Pancreas (tissue), 10 donors: ENCODE measurements around the gene TIMP3. TPM values are rescaled to one million over a fixed set of nuclear protein-coding genes. Genes with fewer than 3 reads are reported as not detected.

Experiments used
- ATAC-seq, 4 donors: fragments of 200-7000 bp; cut with Tn5 transposase; one replicate each; pipeline versions ENCODE4 v1.8.0 to v1.9.1; 2020; ENCODE audit warnings: mild to moderate bottlenecking in 4 of 4, moderate library complexity in 4 of 4
- DNase-seq, 6 donors: peaks; one replicate each; pipeline ENCODE4 v3.0.0-alpha.2; 2020
- FAIRE-seq: peaks from 2 replicates; lab custom pipeline; 2012; peaks lifted over from hg19 to GRCh38; lab: Jason Lieb, UNC
- H3K27ac ChIP-seq, 4 donors: fragments of 200-600 bp; sonication (generic); 1 replicate in 3 of 4; 2 replicates in 1 of 4; pipeline versions ENCODE4 v1.5.0 to v1.8.0; 2020
- H3K27me3 ChIP-seq, 4 donors: fragments of 200-600 bp; one replicate each; pipeline ENCODE4 v1.8.0; 2021
- H3K36me3 ChIP-seq, 3 donors: fragments of 200-600 bp; sonication (generic) in 1 of 3; one replicate each; pipeline versions ENCODE4 v1.5.0 to v1.8.0; 2020 to 2021
- H3K4me1 ChIP-seq, 3 donors: fragments of 200-600 bp; one replicate each; pipeline ENCODE4 v1.8.0; 2021
- H3K4me3 ChIP-seq, 4 donors: fragments of 200-600 bp; sonication (generic) in 2 of 4; one replicate each; pipeline versions ENCODE4 v1.5.0 to v1.8.0; 2020 to 2021
- H3K9me3 ChIP-seq, 4 donors: fragments of 200-600 bp; one replicate each; pipeline ENCODE4 v1.8.0; 2021
- WGBS, 2 donors: extraction: QIAGEN DNeasy Blood & Tissue Kit; methylation state at CpG; one replicate each; pipeline ENCODE4 v1.1.7; 2013; 5-methylcytosine and 5-hydroxymethylcytosine counted together
- intact Hi-C, 3 donors: fragments of 100-400 bp; cut with DNase I; formaldehyde crosslinking; loops; one replicate each; pipeline versions ENCODE4 v1.11.1 to v1.14.2; 2022
- polyA plus RNA-seq, 2 donors: library from polyadenylated mRNA; stranded (reverse); fragments of 200-250 nt; gene quantifications; one replicate each; pipeline ENCODE4 v1.2.3, GENCODE V29; 2013
- total RNA-seq, 6 donors: library from RNA; stranded (reverse); fragmentation: NEBNext Ultra II Directional in 4 of 6; extraction: Animal tissue kit (Norgen Biotek cat#: 25700) in 4 of 6; gene quantifications; one replicate each; pipeline versions ENCODE4 v1.2.1 to v1.2.4, GENCODE V29; 2021 to 2023
- TF ChIP-seq, protein P1 (sequence below), 4 donors: fragments of 200-600 bp; sonication (generic) in 3 of 4; IDR thresholded peaks; one replicate each; pipeline versions ENCODE4 v1.5.0 to v1.8.0; 2021; ENCODE audit warnings: antibody characterized with exemption in 4 of 4
- donor health status: healthy with polysubstance abuse.
- donor health status: DM: no; HTN: no; CAD: no; lungs with moderate emphysema.
- donor health status: DM: no; HTN: no; CAD: no.
- donor health status: control.
- donor health status: control.
- donor health status: Bipolar disorder and iron deficiency.
- donor health status: DM: yes; HTN: yes; CAD: no.
- donor health status: DM: no; HTN: no; CAD: no.
- donor health status: DM: no; HTN: no; CAD: no.
- donor health status: DM: yes; HTN: yes; CAD: no.

TIMP3 gene
- total and polyA plus RNA-seq, 8 donors = 14.0 to 87.0 (median 48.2) TPM

GRCh38 chr22:32775957-32776356 is 25.5 kb upstream of the TIMP3 start:
- DNase-seq (no peak), ATAC-seq (peak in 1 of 4 donors; percentile 36), FAIRE-seq (no peak)
- Histone ChIP-seq H3K4me1 (peaks cover 0 to 3% (median 0%) of the 10 kb centered on the region in 3 donors), H3K27me3 (no peaks in the 10 kb centered on the region), H3K4me3 (no peak overlapping the region), H3K27ac (no peak overlapping the region), H3K36me3 (no peaks in the 10 kb centered on the region), H3K9me3 (no peaks in the 10 kb centered on the region)
- WGBS, 2 donors = 81 to 82% methylated on average over 6 of the region's 6 CpGs
- intact Hi-C loops = no loop called here
- TF ChIP-seq, protein P1, sequence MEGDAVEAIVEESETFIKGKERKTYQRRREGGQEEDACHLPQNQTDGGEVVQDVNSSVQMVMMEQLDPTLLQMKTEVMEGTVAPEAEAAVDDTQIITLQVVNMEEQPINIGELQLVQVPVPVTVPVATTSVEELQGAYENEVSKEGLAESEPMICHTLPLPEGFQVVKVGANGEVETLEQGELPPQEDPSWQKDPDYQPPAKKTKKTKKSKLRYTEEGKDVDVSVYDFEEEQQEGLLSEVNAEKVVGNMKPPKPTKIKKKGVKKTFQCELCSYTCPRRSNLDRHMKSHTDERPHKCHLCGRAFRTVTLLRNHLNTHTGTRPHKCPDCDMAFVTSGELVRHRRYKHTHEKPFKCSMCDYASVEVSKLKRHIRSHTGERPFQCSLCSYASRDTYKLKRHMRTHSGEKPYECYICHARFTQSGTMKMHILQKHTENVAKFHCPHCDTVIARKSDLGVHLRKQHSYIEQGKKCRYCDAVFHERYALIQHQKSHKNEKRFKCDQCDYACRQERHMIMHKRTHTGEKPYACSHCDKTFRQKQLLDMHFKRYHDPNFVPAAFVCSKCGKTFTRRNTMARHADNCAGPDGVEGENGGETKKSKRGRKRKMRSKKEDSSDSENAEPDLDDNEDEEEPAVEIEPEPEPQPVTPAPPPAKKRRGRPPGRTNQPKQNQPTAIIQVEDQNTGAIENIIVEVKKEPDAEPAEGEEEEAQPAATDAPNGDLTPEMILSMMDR (IDR thresholded peaks at IDR 0.05) = no peak

DNA sequence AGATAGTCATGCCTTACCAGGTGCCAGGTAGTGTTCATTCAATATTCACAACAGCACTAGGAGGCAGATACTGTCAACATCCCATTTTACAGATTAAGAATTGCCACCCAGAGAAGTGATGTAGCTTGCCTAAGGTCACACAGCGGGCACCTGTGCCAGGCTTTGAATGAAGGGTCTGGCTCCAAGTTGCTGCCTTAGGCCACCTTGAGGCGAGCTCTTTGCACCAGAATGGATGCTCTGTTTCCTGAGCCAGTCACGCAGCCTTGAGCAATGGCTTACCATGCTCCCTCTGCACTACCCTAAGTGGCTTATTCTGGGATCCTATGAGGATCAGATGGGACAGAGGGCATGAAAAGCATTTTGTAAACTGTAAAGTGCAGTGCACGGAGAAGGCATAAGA is 25.1 kb upstream of the TIMP3 start:
- H3K27me3 ChIP-seq = no peaks in the 10 kb centered on the region
- no peak for DNase-seq
- no peak overlapping the region for H3K27ac ChIP-seq
- no peaks in the 10 kb centered on the region for H3K36me3 ChIP-seq
- TF ChIP-seq, protein P1 (IDR thresholded peaks at IDR 0.05) = no peak
- H3K4me1 ChIP-seq = peaks cover 0 to 3% (median 0%) of the 10 kb centered on the region in 3 donors
- intact Hi-C loops = no loop called here
- WGBS, 2 donors = 89 to 90% methylated on average over 4 of the region's 4 CpGs
- ATAC-seq = no peak
- FAIRE-seq = no peak
- no peak overlapping the region for H3K4me3 ChIP-seq
- no peaks in the 10 kb centered on the region for H3K9me3 ChIP-seq

DNA sequence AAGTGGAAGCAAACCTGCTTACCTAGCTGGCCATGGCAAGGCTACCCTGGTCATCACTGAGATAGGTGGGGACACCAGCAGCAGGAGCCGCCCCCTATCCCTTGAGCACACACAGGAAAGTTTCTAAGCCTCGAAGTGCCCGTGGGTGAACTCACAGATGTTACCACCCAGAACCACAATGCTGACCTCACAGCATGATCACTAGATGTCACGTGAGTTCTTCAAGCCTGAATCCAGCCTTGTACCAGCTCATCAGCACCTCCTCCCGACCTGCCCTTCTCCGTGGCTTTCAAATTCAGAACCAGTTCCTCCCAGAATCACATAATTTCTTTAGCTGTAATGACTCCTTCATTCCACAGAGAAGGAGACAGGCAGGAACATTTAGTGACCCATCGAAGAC is 24.7 kb upstream of the TIMP3 start:
- Histone ChIP-seq H3K9me3 (no peaks in the 10 kb centered on the region), H3K36me3 (no peaks in the 10 kb centered on the region), H3K4me1 (peaks cover 0 to 3% (median 0%) of the 10 kb centered on the region in 3 donors), H3K27ac (no peak overlapping the region), H3K4me3 (no peak overlapping the region), H3K27me3 (no peaks in the 10 kb centered on the region)
- ATAC-seq (peak in 2 of 4 donors; percentile 40 to 41), DNase-seq (peak in 1 of 6 donors; percentile 32), FAIRE-seq (no peak)
- 49 to 50% methylated on average over 7 of the region's 7 CpGs for WGBS, 2 donors
- intact Hi-C loops = no loop called here
- TF ChIP-seq, protein P1 (IDR thresholded peaks at IDR 0.05) = no peak

- H3K9me3 ChIP-seq = no peaks in the 10 kb centered on the region
- no peak for ATAC-seq
- no peaks in the 10 kb centered on the region for H3K36me3 ChIP-seq
- H3K27me3 ChIP-seq = no peaks in the 10 kb centered on the region
- peaks cover 0 to 3% (median 0%) of the 10 kb centered on the region in 3 donors for H3K4me1 ChIP-seq
- 79 to 88% methylated on average over 4 of the region's 4 CpGs for WGBS, 2 donors
- TF ChIP-seq, protein P1 (IDR thresholded peaks at IDR 0.05) = no peak
- intact Hi-C loops = no loop called here
- no peak overlapping the region for H3K4me3 ChIP-seq
- DNase-seq = no peak
- no peak for FAIRE-seq
- H3K27ac ChIP-seq = no peak overlapping the region
Observed at GRCh38 chr22:32777987-32778386, 23.5 kb upstream of the TIMP3 start.

GRCh38 chr22:32780726-32781310 is 20.7 kb upstream of the TIMP3 start:
- no peak overlapping the region for H3K4me3 ChIP-seq
- no peak for FAIRE-seq
- no peaks in the 10 kb centered on the region for H3K27me3 ChIP-seq
- no peak for DNase-seq
- ATAC-seq = no peak
- H3K27ac ChIP-seq = no peak overlapping the region
- H3K4me1 ChIP-seq = peaks cover 0 to 3% (median 0%) of the 10 kb centered on the region in 3 donors
- intact Hi-C loops = no loop called here
- WGBS, 2 donors = 96 to 97% methylated on average over 2 of the region's 2 CpGs
- H3K9me3 ChIP-seq = no peaks in the 10 kb centered on the region
- H3K36me3 ChIP-seq = no peaks in the 10 kb centered on the region
- TF ChIP-seq, protein P1 (IDR thresholded peaks at IDR 0.05) = no peak
